Upper lobe of left lung (tissue), 4 donors: ENCODE data around the gene MFAP4.

Source experiments
- CTCF ChIP-seq, 6 experiments: fragments of 450-650 bp in 4 of 6; fragments of 200-600 bp in 2 of 6; sonication (generic) in 2 of 6; IDR thresholded peaks; one replicate each; pipeline ENCODE4 v1.5.1; 2016 to 2019; ENCODE audit warnings: antibody characterized with exemption in 6 of 6
- EP300 ChIP-seq, 4 donors: sonication (generic); formaldehyde crosslinking; IDR thresholded peaks; one replicate each; pipeline ENCODE4 v1.5.1; 2017; ENCODE audit warnings: antibody characterized with exemption in 4 of 4, control low read depth in 2 of 4
- POLR2A ChIP-seq, 4 donors: fragments of 450-650 bp; IDR thresholded peaks; one replicate each; pipeline ENCODE4 v1.5.1; 2016 to 2017; ENCODE audit warnings: antibody characterized with exemption in 4 of 4, mild to moderate bottlenecking in 2 of 4

GRCh38 chr17:19404264-19404663 is 17.3 kb upstream of the MFAP4 start:
- TF ChIP-seq POLR2A (IDR thresholded peaks at IDR 0.05): no peak
- no peak for TF ChIP-seq CTCF (IDR thresholded peaks at IDR 0.05)
- no peak for TF ChIP-seq EP300 (IDR thresholded peaks at IDR 0.05)
